GM21423 (cell line): ENCODE data around the gene TP53I13.

Experiments used
- ATAC-seq: cut with Tn5 transposase; IDR thresholded peaks from one replicate; pipeline ENCODE4 v1.9.1; 2021; ENCODE audit warnings: mild to moderate bottlenecking, moderate library complexity; ENCODE audit not compliant: unreplicated experiment

TP53I13 gene

GRCh38 chr17:29613856-29614255 is 45.4 kb downstream of the TP53I13 start:
- ATAC-seq, result no peak

GRCh38 chr17:29614349-29615047 is 46.0 kb downstream of the TP53I13 start:
- ATAC-seq, result no peak

- ATAC-seq, result no peak
Measured at GRCh38 chr17:29615048-29615385, 46.5 kb downstream of the TP53I13 start.

GRCh38 chr17:29615492-29616299 is 47.2 kb downstream of the TP53I13 start:
- ATAC-seq, result peak; percentile 46

DNA sequence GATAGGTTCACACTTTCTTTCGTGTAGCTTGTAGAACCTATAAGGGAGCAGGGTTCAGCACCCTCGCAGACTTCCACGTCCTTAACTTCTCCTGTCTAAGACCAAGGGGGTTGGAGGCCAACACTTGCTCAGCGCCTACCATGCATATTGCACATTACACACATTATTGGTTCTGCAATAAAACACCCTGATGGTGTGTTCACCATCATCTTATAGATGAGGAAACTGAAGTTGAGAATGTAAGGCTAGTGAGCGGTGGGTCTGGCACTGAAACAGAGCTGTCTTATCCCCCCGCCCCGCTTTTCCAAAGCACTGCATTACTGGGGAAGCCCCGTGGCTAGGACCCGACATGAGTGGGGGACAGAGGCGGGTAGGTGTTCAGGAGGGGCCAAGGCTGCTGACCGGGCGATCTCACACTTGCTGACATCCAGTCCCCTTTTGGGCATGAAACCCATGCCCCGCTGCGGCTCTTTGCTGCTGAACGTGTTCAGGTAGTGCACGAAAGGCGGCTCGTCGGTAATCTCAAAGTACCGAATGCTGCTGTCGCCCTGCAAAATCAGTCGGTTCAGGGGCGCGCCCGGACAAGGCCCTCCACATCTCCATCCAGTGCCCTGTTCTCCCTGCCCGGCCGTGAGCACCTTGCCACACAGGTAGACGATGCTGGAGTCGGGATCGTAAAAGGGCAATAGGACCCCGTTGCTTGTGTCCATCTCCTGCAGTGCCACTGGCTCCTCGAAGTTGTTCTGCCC is 48.0 kb downstream of the TP53I13 start:
- no peak for ATAC-seq

- peak; percentile 37 for ATAC-seq
Measured at GRCh38 chr17:29617125-29617480, 48.6 kb downstream of the TP53I13 start.

DNA sequence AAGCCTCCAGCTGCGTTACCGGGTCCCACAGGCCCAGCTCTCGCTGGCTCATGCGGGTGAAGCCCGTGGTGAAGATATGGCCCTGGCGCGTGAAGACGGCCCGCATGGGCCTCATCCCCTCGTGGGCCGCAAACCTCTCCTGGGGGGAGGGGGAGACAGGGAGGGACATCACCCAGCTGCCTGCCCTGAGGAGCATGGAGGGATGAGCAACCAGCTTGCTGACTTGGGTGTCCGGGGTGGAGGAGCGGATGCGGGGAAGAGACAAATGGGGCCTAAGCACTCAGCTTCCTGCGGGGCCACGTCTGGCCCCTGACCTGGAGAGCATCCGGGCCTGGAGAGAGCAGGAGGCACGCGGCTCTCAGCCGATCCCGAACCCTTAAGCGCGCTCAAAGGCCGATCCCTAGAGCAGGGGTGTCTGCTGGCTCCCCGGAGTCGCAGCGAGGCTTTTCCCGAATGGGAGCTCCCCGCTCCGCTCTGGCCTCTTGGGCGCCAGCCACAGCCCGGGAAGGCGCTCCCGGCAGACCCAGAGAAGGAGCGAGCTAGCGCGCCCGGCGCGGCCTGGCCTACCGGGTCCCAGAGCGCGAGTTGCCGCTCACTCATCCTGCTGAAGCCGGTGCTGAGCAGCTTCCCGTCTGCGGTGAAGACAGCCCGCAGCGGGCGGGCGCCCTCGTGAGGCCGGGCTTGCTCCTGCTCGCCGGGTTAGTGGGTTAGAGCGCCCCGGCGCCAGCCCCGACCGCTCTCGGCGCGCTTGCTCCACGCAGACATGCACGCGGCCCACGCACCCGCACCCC is 49.2 kb downstream of the TP53I13 start:
- ATAC-seq, result peak; percentile 29

GRCh38 chr17:29618272-29619065 is 50.0 kb downstream of the TP53I13 start:
- ATAC-seq, result no peak

DNA sequence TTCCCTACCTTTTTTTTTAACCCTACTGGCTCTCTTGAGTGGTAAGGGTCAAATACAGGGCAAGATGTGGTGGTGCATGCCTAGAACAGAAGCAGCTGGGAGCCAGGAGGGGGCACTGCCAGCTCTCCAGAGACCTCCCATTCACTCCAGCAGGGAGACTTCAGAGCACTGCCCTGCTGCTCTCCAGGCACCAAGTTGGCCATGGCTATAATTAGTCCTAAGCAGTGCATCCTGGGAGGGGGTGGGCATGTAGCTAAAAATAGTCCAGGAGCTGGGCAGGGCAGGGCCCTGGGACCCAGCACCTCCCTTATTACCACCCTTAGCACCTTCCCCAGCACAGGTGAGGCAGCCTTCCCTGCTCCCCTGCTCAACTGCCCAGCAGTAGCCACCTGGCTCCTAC is 50.8 kb downstream of the TP53I13 start:
- no peak for ATAC-seq

DNA sequence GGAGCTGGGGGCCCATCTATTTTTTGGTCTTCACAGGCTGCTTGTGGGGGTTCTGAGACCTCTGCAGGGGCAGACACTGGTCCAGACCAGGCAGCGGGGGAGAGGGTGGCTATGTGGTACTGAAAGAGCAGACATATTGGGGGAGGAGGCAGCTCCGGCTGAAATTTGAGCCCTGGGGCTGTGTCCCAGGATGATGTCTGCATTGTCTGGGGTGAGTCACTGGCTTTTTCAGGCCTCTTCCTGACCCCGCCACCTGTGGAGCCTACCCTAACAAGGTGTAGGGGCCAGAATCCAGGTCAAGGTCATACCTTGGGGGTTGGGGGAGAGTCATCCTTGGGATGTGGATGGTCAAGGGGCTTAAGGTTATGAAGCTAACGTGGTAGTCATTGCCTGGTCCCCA is 51.8 kb downstream of the TP53I13 start:
- no peak for ATAC-seq

DNA sequence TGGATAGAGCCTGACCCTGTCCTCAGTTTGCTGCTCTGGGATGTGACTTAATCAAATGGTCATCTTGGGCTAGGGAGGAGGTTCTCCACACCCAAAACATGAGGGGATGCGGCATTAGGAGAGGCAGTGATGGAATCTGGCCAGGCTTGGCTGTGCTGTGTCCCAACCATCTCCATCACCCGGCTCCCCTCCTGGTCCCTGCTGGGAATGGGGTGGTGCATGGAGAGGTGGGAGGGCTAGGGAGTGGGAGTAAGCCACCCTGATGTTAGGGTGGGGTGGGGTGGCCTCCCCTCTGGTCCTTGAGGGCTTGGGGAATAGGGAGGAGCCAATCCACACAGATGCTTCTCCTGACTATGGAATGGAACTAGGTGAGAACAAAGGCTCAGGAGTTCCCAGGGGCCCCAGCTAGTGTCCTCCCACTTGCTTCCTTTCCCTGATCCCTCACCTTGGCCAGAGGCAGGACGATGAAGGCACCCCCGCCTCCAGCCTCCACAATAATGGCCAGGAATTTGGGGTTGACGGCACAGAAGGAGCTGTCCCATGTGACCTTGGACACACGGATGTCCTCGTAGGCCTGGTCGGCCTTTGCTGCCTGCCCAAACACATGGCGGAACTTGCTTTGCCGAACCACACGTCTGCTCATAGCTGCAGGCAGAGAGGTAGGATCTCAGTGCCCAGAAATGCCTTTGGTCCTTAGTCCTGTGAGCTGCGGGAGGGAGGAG is 52.4 kb downstream of the TP53I13 start:
- ATAC-seq, result no peak

DNA sequence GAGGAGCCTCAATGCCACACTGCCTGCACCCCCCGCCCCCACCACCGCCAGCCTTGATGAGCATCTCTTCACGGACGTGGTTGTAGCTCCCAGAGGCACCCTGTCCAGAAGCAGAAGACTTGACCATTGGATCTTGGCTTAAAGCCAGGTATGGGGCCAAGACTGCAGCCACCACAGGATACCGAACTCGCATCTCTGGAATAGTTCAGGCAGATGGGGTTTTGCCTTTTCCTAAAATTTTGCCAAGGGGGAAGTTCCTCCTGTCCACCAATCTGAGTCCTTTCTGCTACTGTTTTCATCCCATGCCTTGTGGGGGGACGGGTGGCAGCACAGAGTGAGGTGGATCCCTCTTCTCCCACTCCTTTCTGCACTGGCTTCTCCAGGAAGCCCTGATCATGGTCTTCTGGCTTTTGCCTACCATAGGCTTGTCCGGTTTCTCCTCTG is 53.3 kb downstream of the TP53I13 start:
- no peak for ATAC-seq
